K562 (cell line): ENCODE measurements around the gene ORAI2. TPM values are rescaled to one million over a fixed set of nuclear protein-coding genes. Genes with fewer than 3 reads are reported as not detected.

Source experiments
- ATAC-seq: fragments of 200-7000 bp; cut with Tn5 transposase; 3 replicates; pipeline ENCODE4 v1.9.1; 2020; ENCODE audit warnings: moderate library complexity
- BruUV-seq: library from RNA; stranded (reverse); fragments of 400-500 nt; replicated peaks from 2 replicates; lab custom pipeline; 2021; lab: Mats Ljungman, UMichigan
- CTCF ChIA-PET: fragments of 300-600 bp; formaldehyde crosslinking; extraction: SDS; loops from one replicate; lab custom pipeline; 2021; ENCODE audit warnings: low intra/inter-chr PET ratio; lab: Yijun Ruan, JAX
- POLR2A ChIA-PET: fragments of 300-600, 350-650 bp; sonication (Branson Sonifier 250); formaldehyde crosslinking; extraction: SDS; loops from one replicate; lab custom pipeline; 2021; ENCODE audit warnings: antibody characterized with exemption, inconsistent platforms; lab: Yijun Ruan, JAX
- DNase-seq, 4 experiments: peaks; one replicate each; pipeline versions ENCODE4 v3.0.0 to v3.0.0-alpha.2; 2011 to 2018; ENCODE audit warnings: low spot score in 3 of 4, mixed read lengths in 3 of 4; ENCODE audit errors: extremely low read depth in 1 of 4
- FAIRE-seq: peaks from 2 replicates; lab custom pipeline; 2011; peaks lifted over from hg19 to GRCh38; lab: Jason Lieb, UNC
- H2AFZ ChIP-seq: 2 replicates; pipeline ENCODE4 v1.6.0; 2011; ENCODE audit warnings: low read depth, low read length, control low read depth, inconsistent platforms
- H3K27ac ChIP-seq: fragments of 200-600 bp; 3 replicates; pipeline ENCODE4 v1.8.0; 2011; ENCODE audit warnings: low read depth, mild to moderate bottlenecking, control low read depth, inconsistent platforms, low read length, moderate library complexity, mixed read lengths; ENCODE audit errors: extremely low read depth
- H3K27me3 ChIP-seq, 2 experiments: fragments of 300-600 bp in 1 of 2; 2 replicates in 1 of 2; 3 replicates in 1 of 2; pipeline versions ENCODE4 v1.6.0 to v1.8.0; 2011; ENCODE audit warnings: inconsistent platforms in 2 of 2, low read length in 2 of 2, mild to moderate bottlenecking in 1 of 2, mixed read lengths in 1 of 2, moderate library complexity in 1 of 2; ENCODE audit not compliant: control insufficient read depth in 2 of 2, insufficient read depth in 2 of 2
- H3K36me3 ChIP-seq: fragments of 300-600 bp; 3 replicates; pipeline ENCODE4 v1.8.0; 2011; ENCODE audit warnings: mild to moderate bottlenecking, low read length, inconsistent platforms; ENCODE audit not compliant: control insufficient read depth, insufficient read depth
- H3K4me1 ChIP-seq, 2 experiments: fragments of 200-600 bp in 1 of 2; replicated peaks in 1 of 2; 2 replicates in 1 of 2; 3 replicates in 1 of 2; pipeline versions ENCODE4 v1.5.1 to v1.8.0; 2011; ENCODE audit warnings: inconsistent platforms in 2 of 2, low read length in 2 of 2, mild to moderate bottlenecking in 1 of 2, mixed read lengths in 1 of 2, moderate library complexity in 1 of 2; ENCODE audit not compliant: control insufficient read depth in 2 of 2, insufficient read depth in 2 of 2
- H3K4me2 ChIP-seq: 2 replicates; pipeline ENCODE4 v1.6.1; 2011; ENCODE audit warnings: low read length, control low read depth, inconsistent platforms, mixed read lengths; ENCODE audit not compliant: insufficient read depth
- H3K4me3 ChIP-seq: fragments of 200-600 bp; sonication (generic), shearing (Covaris generic); 2 replicates; pipeline ENCODE4 v1.5.1; 2016; ENCODE audit warnings: control low read depth, inconsistent platforms
- H3K79me2 ChIP-seq: fragments of 200-600 bp; 3 replicates; pipeline ENCODE4 v1.8.0; 2011; ENCODE audit warnings: low read length, inconsistent platforms; ENCODE audit not compliant: control insufficient read depth, insufficient read depth
- H3K9ac ChIP-seq, 2 experiments: 2 replicates each; pipeline versions ENCODE4 v1.6.0 to v1.6.1; 2011; ENCODE audit warnings: low read depth in 2 of 2, low read length in 2 of 2, control low read depth in 1 of 2, inconsistent platforms in 1 of 2, mild to moderate bottlenecking in 1 of 2, mixed read lengths in 1 of 2; ENCODE audit not compliant: insufficient read depth in 1 of 2
- H3K9me1 ChIP-seq: one replicate; pipeline ENCODE4 v1.6.0; 2011; ENCODE audit warnings: inconsistent platforms, mild to moderate bottlenecking, low read length, moderate library complexity; ENCODE audit not compliant: control insufficient read depth, insufficient read depth
- H3K9me3 ChIP-seq: replicated peaks from 2 replicates; pipeline ENCODE4 v1.5.1; 2011; ENCODE audit warnings: low read depth, low read length, inconsistent platforms; ENCODE audit not compliant: control insufficient read depth, insufficient read depth
- H4K20me1 ChIP-seq: replicated peaks from 2 replicates; pipeline ENCODE4 v1.6.1; 2011; ENCODE audit warnings: low read length, inconsistent platforms, mixed read lengths; ENCODE audit not compliant: control insufficient read depth, insufficient read depth
- BCLAF1 ChIP-seq, 2 experiments: fragments of 450-650 bp in 1 of 2; IDR thresholded peaks; 2 replicates each; pipeline ENCODE4 v1.6.1; 2011 to 2017; ENCODE audit warnings: low read depth in 2 of 2, antibody characterized with exemption in 1 of 2, borderline replicate concordance in 1 of 2, low read length in 1 of 2, mild to moderate bottlenecking in 1 of 2, mixed read lengths in 1 of 2; ENCODE audit not compliant: control insufficient read depth in 1 of 2
- BCOR ChIP-seq: fragments of 450-650 bp; IDR thresholded peaks from 2 replicates; pipeline ENCODE4 v1.6.1; 2016
- BRD4 ChIP-seq: fragments of 200-600 bp; sonication (generic); IDR thresholded peaks from 2 replicates; pipeline ENCODE4 v1.6.1; 2017; ENCODE audit warnings: inconsistent platforms
- CREM ChIP-seq: IDR thresholded peaks from 2 replicates; pipeline ENCODE4 v1.6.1; 2014; ENCODE audit warnings: antibody characterized with exemption, low read depth
- DPF2 ChIP-seq: fragments of 450-650 bp; IDR thresholded peaks from 2 replicates; pipeline ENCODE4 v1.6.1; 2016
- GABPB1 ChIP-seq: sonication (generic); formaldehyde crosslinking; IDR thresholded peaks from 2 replicates; pipeline ENCODE4 v1.8.0; 2022; ENCODE audit warnings: mild to moderate bottlenecking, missing genetic modification reagents
- GTF2F1 ChIP-seq: IDR thresholded peaks from 2 replicates; pipeline ENCODE4 v1.6.1; 2011; ENCODE audit warnings: low read depth, low read length, improper control_type of control experiment
- HIVEP1 ChIP-seq: fragments of 250-450 bp; sonication (Bioruptor Pico); IDR thresholded peaks from 2 replicates; pipeline ENCODE4 v1.4.0; 2020; ENCODE audit warnings: mild to moderate bottlenecking
- NCOR1 ChIP-seq: fragments of 450-650 bp; IDR thresholded peaks from 2 replicates; pipeline ENCODE4 v1.6.1; 2016; ENCODE audit warnings: mild to moderate bottlenecking, moderate library complexity
- NR3C1 ChIP-seq: sonication (generic); formaldehyde crosslinking; IDR thresholded peaks from 2 replicates; pipeline ENCODE4 v1.8.1; 2022; ENCODE audit warnings: missing genetic modification reagents
- NUFIP1 ChIP-seq: fragments of 450-650 bp; IDR thresholded peaks from 2 replicates; pipeline ENCODE4 v1.6.1; 2018; ENCODE audit not compliant: partially characterized antibody
- PHTF2 ChIP-seq: fragments of 250-450 bp; sonication (Bioruptor Pico); IDR thresholded peaks from 2 replicates; pipeline ENCODE4 v1.5.0; 2021; ENCODE audit warnings: mild to moderate bottlenecking
- RBM39 ChIP-seq: fragments of 200-400 bp; formaldehyde crosslinking; optimal IDR thresholded peaks from 2 replicates; pipeline ENCODE3; 2018; ENCODE audit warnings: low read depth, low read length
- THAP12 ChIP-seq: fragments of 250-450 bp; sonication (Bioruptor Pico); IDR thresholded peaks from 2 replicates; pipeline ENCODE4 v1.9.0; 2021; ENCODE audit warnings: mild to moderate bottlenecking, inconsistent platforms
- ZNF134 ChIP-seq: fragments of 250-450 bp; sonication (Bioruptor Pico); conservative IDR thresholded peaks from 2 replicates; pipeline ENCODE4 v1.4.0; 2020
- ZNF408 ChIP-seq: fragments of 250-450 bp; sonication (Bioruptor Pico); IDR thresholded peaks from 2 replicates; pipeline ENCODE4 v1.4.0; 2020; ENCODE audit warnings: low read depth, mild to moderate bottlenecking, moderate library complexity
- ZNF41 ChIP-seq: fragments of 250-450 bp; sonication (Bioruptor Pico); conservative IDR thresholded peaks from 2 replicates; pipeline ENCODE4 v1.4.0; 2020; ENCODE audit warnings: mild to moderate bottlenecking
- WGBS: fragments of 100-300 bp; shearing (Covaris generic); methylation state at CpG from one replicate; pipeline ENCODE4 v1.1.6; 2016; ENCODE audit warnings: low coverage, mixed read lengths; ENCODE audit not compliant: insufficient coverage; ENCODE audit errors: missing lambda C conversion rate; 5-methylcytosine and 5-hydroxymethylcytosine counted together
- in situ Hi-C: fragments of 300-500 bp; cut with MboI; formaldehyde crosslinking; loops from 4 replicates; pipeline ENCODE4 v1.15.0; 2018; ENCODE audit warnings: inconsistent platforms, mixed read lengths
- intact Hi-C: fragments of 100-400 bp; cut with micrococcal nuclease; formaldehyde crosslinking; loops from 2 replicates; pipeline ENCODE4 v1.14.2; 2022
- polyA plus RNA-seq, 8 experiments: library from polyadenylated mRNA; depleted of rRNA in 4 of 8; stranded (reverse) in 5 of 8; unstranded in 3 of 8; fragments of >200 nt; fragmentation: Nextera tagmentation in 2 of 8; fragmentation: Illumina TruSeq in 1 of 8; extraction: Ambion mirVana in 2 of 8; extraction: Trizol in 1 of 8; gene quantifications; 2 replicates each; pipeline versions ENCODE4 v1.2.1 to v1.2.3, GENCODE V29; 2011 to 2014; ENCODE audit warnings: inconsistent platforms in 1 of 8, missing spikeins in 1 of 8
- total RNA-seq, 7 experiments: library from RNA; depleted of rRNA in 6 of 7; stranded (reverse); fragments of >200 nt in 6 of 7; fragmentation: Illumina TruSeq in 2 of 7; extraction: Trizol in 2 of 7; gene quantifications; 2 replicates each; pipeline versions ENCODE4 v1.2.1 to v1.2.3, GENCODE V29; 2011 to 2021; ENCODE audit warnings: low replicate concordance in 1 of 7

The ORAI2 gene
- total and polyA plus RNA-seq, 9 of the 15 experiments (the other 6 are each of a cell fraction or from before 2014, with no cell fraction given), result 1.1 to 27.7 (median 9.2) TPM

- TF ChIP-seq ZNF41 (CRISPR knock-in tag) (no peak), BRD4 (no peak), BCOR (peak; percentile 48; the same call in 1 of the 2 replicates), ZNF134 (CRISPR knock-in tag) (no peak), BCLAF1 (IDR thresholded peaks at IDR 0.05; ENCODE audit: borderline replicate concordance in 1 of 2, control insufficient read depth in 1 of 2, low read depth in 2 of 2, low read length in 1 of 2) (no peak)
Measured at GRCh38 chr7:102403563-102403962, 29.8 kb upstream of the ORAI2 start (continued).

- no peaks in the 10 kb centered on the region for H3K9me1 ChIP-seq
- DNase-seq (peak; percentile 73 to 82 (median 78)), ATAC-seq (peak; percentile 100), FAIRE-seq (peak; percentile 96)
- no peaks in the 10 kb centered on the region for H3K79me2 ChIP-seq
- no peak overlapping the region for H2AFZ ChIP-seq
- no peak overlapping the region for H3K4me2 ChIP-seq
- in situ Hi-C loops (no loop called here), intact Hi-C loops (no loop called here)
- H3K36me3 ChIP-seq, result peaks cover 95% of the 10 kb centered on the region
- no peak overlapping the region for H3K9ac ChIP-seq
- no peaks in the 10 kb centered on the region; the same call in 1 of the 2 replicates for H4K20me1 ChIP-seq
- no peak overlapping the region for H3K27ac ChIP-seq
- no peaks in the 10 kb centered on the region for H3K27me3 ChIP-seq
- no peaks in the 10 kb centered on the region; a peak in 1 of 5 replicates for H3K4me1 ChIP-seq
- WGBS, result 67% methylated on average over 15 of the region's 15 CpGs
- BruUV-seq, result no TSS peak
- ChIA-PET POLR2A (interaction anchor here (1.0 to 1.5 kb wide), 3 partner anchors 8 to 17 kb away, joined by 4 to 8 read pairs (median 5); no protein-coding TSS in a partner anchor), CTCF (interaction anchor here (0.6 to 1.1 kb wide), 3 partner anchors 44 to 48 kb away, joined by 3 to 6 read pairs (median 3); no protein-coding TSS in a partner anchor)
- no peak overlapping the region for H3K4me3 ChIP-seq
- H3K9me3 ChIP-seq, result 0 out of 2 replicates have a peak, but pooled peaks cover 3% of the 10 kb centered on the region
- TF ChIP-seq PHTF2 (CRISPR knock-in tag) (no peak), GTF2F1 (no peak), NCOR1 (no peak), THAP12 (CRISPR knock-in tag) (no peak), NR3C1 (CRISPR knock-in tag) (no peak), GABPB1 (CRISPR knock-in tag) (peak; percentile 31; the same call in 1 of the 2 replicates), DPF2 (no peak), NUFIP1 (no peak), CREM (peak; percentile 54), ZNF408 (CRISPR knock-in tag) (no peak), RBM39 (no peak), HIVEP1 (CRISPR knock-in tag) (no peak)
Measured at GRCh38 chr7:102404005-102404861, 29.1 kb upstream of the ORAI2 start.
